GM12892 (cell line): ENCODE results near the gene COL4A1.

Experiments used
- POLR2A ChIP-seq: IDR thresholded peaks from 2 replicates; pipeline ENCODE4 v1.6.1; 2011; ENCODE audit warnings: low read depth, low read length, control low read depth
- POLR2AphosphoS5 ChIP-seq: IDR thresholded peaks from 2 replicates; pipeline ENCODE4 v1.6.1; 2011; ENCODE audit warnings: low read depth, low read length, control low read depth
- TAF1 ChIP-seq: IDR thresholded peaks from 2 replicates; pipeline ENCODE4 v1.6.1; 2011; ENCODE audit warnings: low read depth, mild to moderate bottlenecking, control low read depth, low read length, borderline replicate concordance

DNA sequence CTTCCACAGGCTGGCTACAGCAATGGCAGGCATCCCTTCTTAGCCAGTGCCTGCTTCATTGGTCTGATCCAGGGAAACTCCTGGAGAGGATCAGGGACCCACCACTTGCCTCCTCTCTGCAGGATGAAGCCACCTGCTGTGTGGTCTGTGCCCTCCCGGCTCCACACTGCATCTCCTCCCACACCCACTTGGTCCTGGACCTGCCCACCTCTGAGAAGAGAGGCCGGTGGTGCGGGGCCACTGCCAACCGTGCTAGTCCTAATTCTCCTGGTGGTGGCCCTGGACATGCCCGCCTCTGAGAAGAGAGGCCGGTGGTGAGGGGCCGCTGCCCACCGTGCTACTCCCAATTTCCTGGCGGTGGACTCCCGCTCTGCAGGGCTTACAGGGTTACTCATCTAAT lies 98.8 kb downstream of the COL4A1 start:
- TF ChIP-seq POLR2AphosphoS5: no peak
- TF ChIP-seq POLR2A: no peak
- no peak for TF ChIP-seq TAF1
